ENCODE measurements around the gene MTAP.

- TF ChIP-seq CTCF (IDR thresholded peaks at IDR 0.05; ENCODE audit: insufficient read depth, low read length) (no peak), POLR2AphosphoS5 (IDR thresholded peaks at IDR 0.05; ENCODE audit: low read depth) (no peak), SPI1 (IDR thresholded peaks at IDR 0.05; ENCODE audit: borderline replicate concordance, low read depth) (no peak)
Observed at GRCh38 chr9:21810388-21810787, 8.0 kb downstream of the MTAP start.

All from HL-60 (cell line).